Nephron (organoid): ENCODE measurements around the gene ZFR2.

Experiments
- H3K27ac Mint-ChIP-seq, 3 experiments: 2 replicates each; pipeline ENCODE4 v1.8.0; 2020; ENCODE audit warnings: mixed read lengths in 3 of 3, mild to moderate bottlenecking in 2 of 3, moderate library complexity in 1 of 3
- H3K27me3 Mint-ChIP-seq: 2 replicates; pipeline ENCODE4 v1.8.0; 2021; ENCODE audit warnings: low read depth, mild to moderate bottlenecking, moderate library complexity, mixed read lengths
- H3K36me3 Mint-ChIP-seq: 2 replicates; pipeline ENCODE4 v1.8.0; 2020; ENCODE audit warnings: low read depth, mixed read lengths
- H3K4me1 Mint-ChIP-seq: 2 replicates; pipeline ENCODE4 v1.8.0; 2020; ENCODE audit warnings: mixed read lengths
- H3K4me3 Mint-ChIP-seq, 3 experiments: 2 replicates each; pipeline ENCODE4 v1.8.0; 2020; ENCODE audit warnings: mild to moderate bottlenecking in 3 of 3, mixed read lengths in 3 of 3, moderate library complexity in 2 of 3
- H3K9me3 Mint-ChIP-seq: 2 replicates; pipeline ENCODE4 v1.8.0; 2020; ENCODE audit warnings: mixed read lengths
- CTCF ChIP-seq, 3 experiments: fragments of 200-600 bp; sonication (generic); IDR thresholded peaks; one replicate each; pipeline ENCODE4 v1.5.0; 2021; ENCODE audit warnings: antibody characterized with exemption in 3 of 3; ENCODE audit not compliant: unreplicated experiment in 3 of 3

ZFR2 gene

GRCh38 chr19:3833578-3834348 lies 35.1 kb downstream of the ZFR2 start:
- no peak for TF ChIP-seq CTCF (IDR thresholded peaks at IDR 0.05; ENCODE audit: unreplicated experiment in 3 of 3)
- no peak overlapping the region for H3K27ac Mint-ChIP-seq
- H3K27me3 Mint-ChIP-seq = peaks cover 12% of the 10 kb centered on the region
- H3K9me3 Mint-ChIP-seq = no peaks in the 10 kb centered on the region
- H3K4me3 Mint-ChIP-seq = no peak overlapping the region
- peaks cover 5% of the 10 kb centered on the region for H3K4me1 Mint-ChIP-seq
- no peaks in the 10 kb centered on the region for H3K36me3 Mint-ChIP-seq

- Mint-ChIP-seq H3K4me1 (peaks cover 5% of the 10 kb centered on the region), H3K9me3 (no peaks in the 10 kb centered on the region), H3K36me3 (no peaks in the 10 kb centered on the region), H3K27ac (no peak overlapping the region), H3K27me3 (peaks cover under 1% of the 10 kb centered on the region), H3K4me3 (no peak overlapping the region)
- no peak for TF ChIP-seq CTCF (IDR thresholded peaks at IDR 0.05; ENCODE audit: unreplicated experiment in 3 of 3)
Observed at GRCh38 chr19:3832001-3832400, 36.8 kb downstream of the ZFR2 start.

GRCh38 chr19:3831601-3832000 lies 37.2 kb downstream of the ZFR2 start:
- H3K9me3 Mint-ChIP-seq = no peaks in the 10 kb centered on the region
- H3K4me3 Mint-ChIP-seq = no peak overlapping the region
- H3K27me3 Mint-ChIP-seq = no peaks in the 10 kb centered on the region
- peaks cover 5% of the 10 kb centered on the region for H3K4me1 Mint-ChIP-seq
- H3K27ac Mint-ChIP-seq = no peak overlapping the region
- no peak for TF ChIP-seq CTCF (IDR thresholded peaks at IDR 0.05; ENCODE audit: unreplicated experiment in 3 of 3)
- H3K36me3 Mint-ChIP-seq = no peaks in the 10 kb centered on the region

GRCh38 chr19:3830621-3831589 lies 37.9 kb downstream of the ZFR2 start:
- H3K4me1 Mint-ChIP-seq = peaks cover 5% of the 10 kb centered on the region
- TF ChIP-seq CTCF (IDR thresholded peaks at IDR 0.05; ENCODE audit: unreplicated experiment in 3 of 3) = no peak
- H3K27ac Mint-ChIP-seq = no peak overlapping the region
- no peaks in the 10 kb centered on the region for H3K36me3 Mint-ChIP-seq
- no peaks in the 10 kb centered on the region for H3K27me3 Mint-ChIP-seq
- H3K4me3 Mint-ChIP-seq = no peak overlapping the region
- no peaks in the 10 kb centered on the region for H3K9me3 Mint-ChIP-seq

- Mint-ChIP-seq H3K27ac (no peak overlapping the region), H3K36me3 (no peaks in the 10 kb centered on the region), H3K9me3 (no peaks in the 10 kb centered on the region), H3K4me1 (peaks cover 5% of the 10 kb centered on the region), H3K4me3 (no peak overlapping the region), H3K27me3 (no peaks in the 10 kb centered on the region)
- TF ChIP-seq CTCF (IDR thresholded peaks at IDR 0.05; ENCODE audit: unreplicated experiment in 3 of 3) = no peak
Observed at GRCh38 chr19:3827306-3827705, 41.5 kb downstream of the ZFR2 start.
